ENCODE results near the gene RBM47. TPM values are rescaled to one million over a fixed set of nuclear protein-coding genes. Genes with fewer than 3 reads are reported as not detected.
A peak's percentile ranks its signal among the peaks of the same experiment; 100 is the strongest.

The RBM47 gene
- total and polyA plus RNA-seq, 9 of the 15 experiments (the other 6 are each of a cell fraction or from before 2014, with no cell fraction given) = 1.4 to 6.4 (median 3.3) TPM

DNA sequence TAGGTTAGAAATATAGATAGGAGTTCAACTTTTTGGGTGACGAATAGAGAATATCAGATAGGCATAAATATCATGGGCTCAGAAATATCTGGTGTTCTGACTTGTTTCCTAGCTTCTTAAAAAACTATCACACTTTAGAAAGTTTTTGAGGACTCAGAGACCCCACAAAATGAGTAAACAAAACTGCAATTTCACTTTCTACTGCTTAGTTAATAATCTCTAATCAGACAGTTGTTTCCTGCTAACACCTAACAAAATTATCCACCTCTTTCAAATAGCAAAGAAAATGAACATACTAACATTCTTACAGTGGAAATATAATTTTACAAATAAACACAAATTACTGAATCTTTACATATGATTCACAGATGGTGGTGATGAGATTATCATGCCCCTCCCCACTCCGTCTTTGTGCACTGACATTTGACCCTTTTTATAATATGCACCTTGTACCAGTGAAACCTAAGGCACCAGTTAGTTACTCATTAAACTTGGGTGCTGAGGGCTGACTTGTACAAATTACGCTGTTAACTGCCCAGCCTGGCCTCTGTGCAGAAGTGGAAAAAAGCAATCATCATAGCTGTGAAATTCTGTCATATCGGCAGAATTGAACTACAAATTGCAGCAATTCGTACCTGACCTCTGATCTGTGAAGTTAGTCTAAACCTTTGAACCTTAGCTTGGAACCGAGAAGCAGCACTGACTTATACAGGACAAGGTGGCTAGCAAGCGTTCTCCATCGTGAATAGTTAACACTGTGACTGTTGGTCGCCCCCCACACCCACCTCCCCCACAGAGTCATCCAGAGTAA lies 155.9 kb downstream of the RBM47 start:
- Histone ChIP-seq H3K36me3 (ENCODE audit: control insufficient read depth, insufficient read depth, low read length) (no peaks in the 10 kb centered on the region), H3K27me3 (ENCODE audit: control insufficient read depth in 2 of 2, insufficient read depth in 2 of 2, low read length in 2 of 2) (no peaks in the 10 kb centered on the region), H3K79me2 (ENCODE audit: control insufficient read depth, insufficient read depth, low read length) (no peaks in the 10 kb centered on the region), H3K9me3 (replicated peaks; ENCODE audit: control insufficient read depth, insufficient read depth, low read depth, low read length) (no peaks in the 10 kb centered on the region), H3K4me3 (no peak overlapping the region), H3K4me2 (ENCODE audit: insufficient read depth, low read length) (no peak overlapping the region; the same call in 1 of the 2 replicates), H3K9ac (ENCODE audit: insufficient read depth in 1 of 2, low read depth in 2 of 2, low read length in 2 of 2) (no peak overlapping the region), H3K27ac (ENCODE audit: extremely low read depth, low read depth, low read length) (no peak overlapping the region), H2AFZ (ENCODE audit: low read depth, low read length) (peak overlapping the region; percentile 42; the same call in 1 of the 2 replicates), H3K4me1 (replicated peaks in 1 of 2; ENCODE audit: control insufficient read depth in 2 of 2, insufficient read depth in 2 of 2, low read length in 2 of 2) (peaks cover 9 to 24% of the 10 kb centered on the region in 2 experiments), H4K20me1 (replicated peaks; ENCODE audit: control insufficient read depth, insufficient read depth, low read length) (no peaks in the 10 kb centered on the region), H3K9me1 (ENCODE audit: control insufficient read depth, insufficient read depth, low read length) (no peaks in the 10 kb centered on the region)
- no TSS peak for BruUV-seq (replicated peaks)
- ChIA-PET POLR2A (interaction anchor here (0.6 to 2.7 kb wide), 2 partner anchors 11 to 24 kb away, joined by 3 to 12 read pairs; no protein-coding TSS in a partner anchor), CTCF (ENCODE audit: low intra/inter-chr PET ratio) (no interaction called here)
- WGBS (ENCODE audit: insufficient coverage, low coverage, missing lambda C conversion rate) = 28% methylated on average over 9 of the region's 9 CpGs
- intact Hi-C loops (cut with micrococcal nuclease) (no loop called here), in situ Hi-C loops (cut with MboI) (no loop called here)
- ATAC-seq = no peak
- DNase-seq (ENCODE audit: extremely low read depth in 1 of 4, low spot score in 3 of 4) = no peak
- FAIRE-seq = no peak
- TF ChIP-seq, protein P1, sequence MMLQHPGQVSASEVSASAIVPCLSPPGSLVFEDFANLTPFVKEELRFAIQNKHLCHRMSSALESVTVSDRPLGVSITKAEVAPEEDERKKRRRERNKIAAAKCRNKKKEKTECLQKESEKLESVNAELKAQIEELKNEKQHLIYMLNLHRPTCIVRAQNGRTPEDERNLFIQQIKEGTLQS (IDR thresholded peaks at IDR 0.05) = no peak
- TF ChIP-seq, protein P1 (CRISPR knock-in tag; conservative IDR thresholded peaks at IDR 0.05) = no peak
- TF ChIP-seq XRCC4 (IDR thresholded peaks at IDR 0.05; ENCODE audit: extremely low read depth, insufficient read depth, insufficient read length) (no peak), CHD4 (IDR thresholded peaks at IDR 0.05; ENCODE audit: insufficient read depth, insufficient replicate concordance, low read depth, low read length, poor library complexity, severe bottlenecking) (no peak), NR2C2 (CRISPR knock-in tag; IDR thresholded peaks at IDR 0.05) (no peak), NR2C2 (tag; IDR thresholded peaks at IDR 0.05) (peak; percentile 39; the same call in 1 of the 2 replicates), ARHGAP35 (IDR thresholded peaks at IDR 0.05; ENCODE audit: partially characterized antibody) (no peak), CXXC5 (CRISPR knock-in tag; IDR thresholded peaks at IDR 0.05) (no peak), ZNF316 (IDR thresholded peaks at IDR 0.05) (peak; percentile 92), PYGO2 (tag; IDR thresholded peaks at IDR 0.05) (no peak), DACH1 (IDR thresholded peaks at IDR 0.05; ENCODE audit: partially characterized antibody) (no peak), BRD9 (IDR thresholded peaks at IDR 0.05; ENCODE audit: low read depth, partially characterized antibody) (no peak), PTTG1 (tag; IDR thresholded peaks at IDR 0.05; ENCODE audit: low read depth) (no peak), BHLHE40 (IDR thresholded peaks at IDR 0.05; ENCODE audit: low read length) (no peak), MYNN (IDR thresholded peaks at IDR 0.05) (no peak), MYNN (CRISPR knock-in tag; IDR thresholded peaks at IDR 0.05) (no peak), XRCC3 (IDR thresholded peaks at IDR 0.05) (no peak), BRCA1 (IDR thresholded peaks at IDR 0.05) (no peak), BRCA1 (CRISPR knock-in tag; IDR thresholded peaks at IDR 0.05) (no peak), NR2C1 (IDR thresholded peaks at IDR 0.05) (no peak), NR2C1 (tag; IDR thresholded peaks at IDR 0.05) (peak; percentile 40; the same call in 1 of the 2 replicates), TAF9B (IDR thresholded peaks at IDR 0.05; ENCODE audit: partially characterized antibody) (no peak), SMC3 (conservative IDR thresholded peaks at IDR 0.05; ENCODE audit: insufficient read depth, low read depth, low read length) (no peak)
